Neural progenitor cell (in vitro differentiated cells): Measurements from ENCODE around the gene SAMMSON. TPM values are rescaled to one million over a fixed set of nuclear protein-coding genes. Genes with fewer than 3 reads are reported as not detected.

Experiments used
- DNase-seq: peaks from one replicate; pipeline ENCODE4 v3.0.0-alpha.2; 2016; ENCODE audit warnings: low spot score
- H2AFZ ChIP-seq: fragments of 200-600 bp; sonication (generic); replicated peaks from 2 replicates; pipeline ENCODE4 v1.6.1; 2016; ENCODE audit warnings: antibody characterized with exemption
- H3F3A ChIP-seq: fragments of 200-600 bp; sonication (generic); 2 replicates; pipeline ENCODE4 v1.6.1; 2016; ENCODE audit warnings: antibody characterized with exemption, low read depth
- H3K27ac ChIP-seq: fragments of 200-600 bp; sonication (generic); 2 replicates; pipeline ENCODE4 v1.5.1; 2016; ENCODE audit warnings: mild to moderate bottlenecking
- H3K27me3 ChIP-seq: fragments of 200-600 bp; sonication (generic); 2 replicates; pipeline ENCODE4 v1.6.1; 2016; ENCODE audit warnings: mild to moderate bottlenecking, moderate library complexity
- H3K36me3 ChIP-seq: fragments of 200-600 bp; sonication (generic); 2 replicates; pipeline ENCODE4 v1.5.1; 2016
- H3K4me1 ChIP-seq: fragments of 200-600 bp; sonication (generic); 2 replicates; pipeline ENCODE4 v1.6.1; 2016; ENCODE audit warnings: mixed run types
- H3K4me2 ChIP-seq: fragments of 200-600 bp; sonication (generic); 2 replicates; pipeline ENCODE4 v1.6.1; 2016
- H3K4me3 ChIP-seq: fragments of 200-600 bp; sonication (generic); 2 replicates; pipeline ENCODE4 v1.5.1; 2016
- H3K79me2 ChIP-seq: fragments of 200-600 bp; sonication (generic); 2 replicates; pipeline ENCODE4 v1.6.1; 2016; ENCODE audit warnings: low read depth
- H3K9ac ChIP-seq: fragments of 200-600 bp; sonication (generic); 2 replicates; pipeline ENCODE4 v1.6.1; 2016
- H3K9me3 ChIP-seq: fragments of 200-600 bp; sonication (generic); 2 replicates; pipeline ENCODE4 v1.5.1; 2016; ENCODE audit warnings: low read depth
- H4K20me1 ChIP-seq: fragments of 200-600 bp; sonication (generic); 2 replicates; pipeline ENCODE4 v1.6.1; 2016; ENCODE audit warnings: low read depth
- H3K27ac Mint-ChIP-seq: 3 replicates; pipeline ENCODE4 v1.8.0; 2021; ENCODE audit warnings: mixed read lengths
- H3K27me3 Mint-ChIP-seq: 2 replicates; pipeline ENCODE4 v1.8.0; 2022; ENCODE audit warnings: low read depth, mild to moderate bottlenecking, inconsistent platforms, moderate library complexity, mixed read lengths; ENCODE audit not compliant: insufficient read depth
- H3K36me3 Mint-ChIP-seq: 3 replicates; pipeline ENCODE4 v1.8.0; 2021; ENCODE audit warnings: mixed read lengths
- H3K4me1 Mint-ChIP-seq: 3 replicates; pipeline ENCODE4 v1.8.0; 2021; ENCODE audit warnings: mixed read lengths
- H3K4me3 Mint-ChIP-seq: 3 replicates; pipeline ENCODE4 v1.8.0; 2021; ENCODE audit warnings: mild to moderate bottlenecking, moderate library complexity, mixed read lengths
- H3K9me3 Mint-ChIP-seq: 3 replicates; pipeline ENCODE4 v1.8.0; 2020; ENCODE audit warnings: mixed read lengths
- CTCF ChIP-seq: fragments of 200-600 bp; sonication (generic); IDR thresholded peaks from 2 replicates; pipeline ENCODE4 v1.5.1; 2017; ENCODE audit warnings: antibody characterized with exemption, mild to moderate bottlenecking
- EZH2 ChIP-seq: fragments of 200-600 bp; sonication (generic); IDR thresholded peaks from 2 replicates; pipeline ENCODE4 v1.6.1; 2017; ENCODE audit warnings: antibody characterized with exemption, mild to moderate bottlenecking, moderate library complexity
- EZH2phosphoT487 ChIP-seq: fragments of 200-600 bp; sonication (generic); IDR thresholded peaks from 2 replicates; pipeline ENCODE4 v1.6.1; 2017; ENCODE audit warnings: antibody characterized with exemption
- total RNA-seq: library from RNA; depleted of rRNA; stranded (reverse); fragments of >200 nt; gene quantifications from 2 replicates; pipeline ENCODE4 v1.2.3, GENCODE V29; 2015; ENCODE audit warnings: low replicate concordance

SAMMSON gene
- total RNA-seq, 1 donor from 2014 or later, result not detected

DNA sequence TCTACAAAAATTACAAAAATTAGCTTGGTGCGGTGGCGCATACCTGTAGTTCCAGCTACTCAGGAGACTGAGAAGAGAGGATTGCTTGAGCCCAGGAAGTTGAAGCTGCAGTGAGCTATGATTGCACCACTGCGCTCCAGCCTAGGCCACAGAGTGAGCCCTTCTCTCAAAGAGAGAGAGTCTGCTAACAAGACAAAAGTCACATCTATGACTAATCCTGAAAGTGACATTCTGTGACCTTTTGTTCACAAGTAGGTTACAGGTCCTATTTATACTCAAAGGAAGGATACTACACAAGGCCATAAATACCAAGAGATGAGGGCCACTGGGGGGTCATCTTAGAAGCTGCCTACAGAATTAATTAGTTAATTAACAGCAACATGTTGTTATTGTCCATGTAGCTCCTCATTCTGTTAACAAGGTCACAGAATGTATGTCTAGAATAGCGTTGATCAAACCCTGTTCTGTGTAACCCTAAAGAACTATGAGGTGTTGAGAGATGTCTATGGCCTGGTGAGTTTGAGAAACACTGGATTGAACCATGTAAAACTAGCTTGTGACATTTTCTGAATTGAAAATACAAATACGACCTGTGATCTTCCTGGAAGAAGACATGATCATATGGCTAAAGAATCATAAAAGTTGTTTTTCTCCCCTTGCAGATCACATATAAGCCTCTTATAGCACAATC, 97.0 kb downstream of the SAMMSON start:
- peaks cover 4% of the 10 kb centered on the region for H3K27me3 Mint-ChIP-seq
- Histone ChIP-seq H3K4me2 (no peak overlapping the region), H3F3A (no peaks in the 10 kb centered on the region), H3K27ac (no peak overlapping the region), H3K27me3 (no peaks in the 10 kb centered on the region), H3K79me2 (no peaks in the 10 kb centered on the region), H3K4me1 (no peaks in the 10 kb centered on the region), H3K4me3 (no peak overlapping the region), H4K20me1 (no peaks in the 10 kb centered on the region), H3K36me3 (no peaks in the 10 kb centered on the region), H3K9ac (no peak overlapping the region), H2AFZ (no peak overlapping the region), H3K9me3 (no peaks in the 10 kb centered on the region)
- H3K4me1 Mint-ChIP-seq, result no peaks in the 10 kb centered on the region
- DNase-seq, result no peak
- TF ChIP-seq EZH2 (no peak), CTCF (no peak), EZH2phosphoT487 (no peak)
- H3K27ac Mint-ChIP-seq, result no peak overlapping the region
- no peaks in the 10 kb centered on the region for H3K9me3 Mint-ChIP-seq
- H3K4me3 Mint-ChIP-seq, result no peak overlapping the region
- no peaks in the 10 kb centered on the region for H3K36me3 Mint-ChIP-seq

DNA sequence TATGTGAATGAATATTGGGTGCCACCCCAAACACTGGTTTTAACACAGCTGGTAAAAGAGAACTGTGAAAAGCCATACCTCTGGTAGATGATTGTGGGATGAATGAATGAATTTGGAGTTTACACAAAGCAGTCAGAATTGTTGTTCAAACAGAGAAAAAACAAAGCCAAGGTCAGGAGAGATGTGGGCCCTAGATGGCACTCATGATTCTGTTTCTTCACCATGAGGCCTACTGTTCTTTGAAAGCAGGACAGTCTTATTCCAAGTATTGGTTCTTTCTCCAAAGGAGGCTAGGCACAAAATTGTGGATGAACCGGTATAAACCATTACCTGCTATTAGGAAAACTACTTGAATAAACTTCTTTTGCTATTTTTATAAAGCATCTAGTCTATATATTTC, 97.6 kb downstream of the SAMMSON start:
- Mint-ChIP-seq H3K4me1 (no peaks in the 10 kb centered on the region), H3K27ac (no peak overlapping the region), H3K36me3 (no peaks in the 10 kb centered on the region), H3K27me3 (peaks cover 4% of the 10 kb centered on the region), H3K4me3 (no peak overlapping the region), H3K9me3 (no peaks in the 10 kb centered on the region)
- H3K79me2 ChIP-seq, result no peaks in the 10 kb centered on the region
- H2AFZ ChIP-seq, result no peak overlapping the region
- H4K20me1 ChIP-seq, result no peaks in the 10 kb centered on the region
- DNase-seq, result no peak
- H3K9ac ChIP-seq, result no peak overlapping the region
- H3K36me3 ChIP-seq, result no peaks in the 10 kb centered on the region
- H3K27me3 ChIP-seq, result no peaks in the 10 kb centered on the region
- H3F3A ChIP-seq, result no peaks in the 10 kb centered on the region
- TF ChIP-seq CTCF, result no peak
- no peak for TF ChIP-seq EZH2phosphoT487
- TF ChIP-seq EZH2, result no peak
- no peak overlapping the region for H3K4me2 ChIP-seq
- H3K9me3 ChIP-seq, result no peaks in the 10 kb centered on the region
- no peak overlapping the region for H3K4me3 ChIP-seq
- no peaks in the 10 kb centered on the region for H3K4me1 ChIP-seq
- no peak overlapping the region for H3K27ac ChIP-seq

GRCh38 chr3:70108072-70108471, 108.5 kb downstream of the SAMMSON start:
- Histone ChIP-seq H3K9me3 (no peaks in the 10 kb centered on the region), H2AFZ (no peak overlapping the region), H3K27ac (no peak overlapping the region), H4K20me1 (no peaks in the 10 kb centered on the region), H3K4me3 (no peak overlapping the region), H3K79me2 (no peaks in the 10 kb centered on the region), H3K36me3 (no peaks in the 10 kb centered on the region), H3K4me1 (no peaks in the 10 kb centered on the region), H3K27me3 (no peaks in the 10 kb centered on the region), H3K4me2 (no peak overlapping the region), H3F3A (no peaks in the 10 kb centered on the region), H3K9ac (no peak overlapping the region)
- TF ChIP-seq CTCF, result peak; percentile 68
- no peak for TF ChIP-seq EZH2phosphoT487
- Mint-ChIP-seq H3K27me3 (peaks cover 2% of the 10 kb centered on the region), H3K27ac (no peak overlapping the region), H3K9me3 (no peaks in the 10 kb centered on the region), H3K4me1 (no peaks in the 10 kb centered on the region), H3K36me3 (no peaks in the 10 kb centered on the region), H3K4me3 (no peak overlapping the region)
- peak; percentile 65 for DNase-seq
